NCI-H345 treated with DMSO at 0.1 percent for 48 hours (cell line): ENCODE measurements around the gene CNTNAP2.

Source experiments
- DNase-seq: peaks from one replicate; lab custom pipeline; 2025; ENCODE audit not compliant: unreplicated experiment; lab: John Stamatoyannopoulos, UW

The CNTNAP2 gene

DNA sequence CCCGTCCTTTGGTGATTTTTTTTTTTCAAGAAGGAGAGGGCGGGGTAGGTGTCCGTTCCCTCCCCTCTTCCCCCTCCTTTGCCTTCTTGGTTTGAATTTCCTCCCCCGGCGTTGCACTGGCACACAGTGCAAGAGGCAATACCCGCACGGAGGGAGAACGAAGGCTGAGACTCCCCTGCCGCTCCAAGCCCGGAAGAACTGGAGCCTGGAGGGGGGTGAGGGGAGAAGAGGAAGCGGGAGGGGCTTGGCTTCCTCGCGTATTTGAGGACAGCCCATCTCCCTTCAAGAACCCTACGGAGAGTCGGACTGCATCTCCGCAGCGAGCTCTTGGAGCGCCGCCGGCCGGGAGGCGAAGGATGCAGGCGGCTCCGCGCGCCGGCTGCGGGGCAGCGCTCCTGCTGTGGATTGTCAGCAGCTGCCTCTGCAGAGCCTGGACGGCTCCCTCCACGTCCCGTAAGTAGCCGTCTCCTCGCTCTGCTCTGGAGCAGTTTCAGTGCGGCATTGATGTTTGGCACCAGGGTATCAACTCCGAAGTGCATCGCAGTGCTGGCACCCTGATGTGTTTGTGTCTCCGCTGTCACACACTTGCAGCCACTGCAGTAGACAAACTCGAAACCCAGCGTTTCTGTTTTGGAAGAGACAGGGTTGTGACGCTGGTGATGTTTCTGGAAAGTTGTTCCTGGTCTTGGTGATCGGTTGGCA is at the start of gene CNTNAP2:
Gene CNTNAP2, plus strand, starts transcription at position 281 of the 702 bp plus-strand sequence. Its CDS starts 76 bp downstream, at position 357.
- peak; percentile 61 for DNase-seq

DNA sequence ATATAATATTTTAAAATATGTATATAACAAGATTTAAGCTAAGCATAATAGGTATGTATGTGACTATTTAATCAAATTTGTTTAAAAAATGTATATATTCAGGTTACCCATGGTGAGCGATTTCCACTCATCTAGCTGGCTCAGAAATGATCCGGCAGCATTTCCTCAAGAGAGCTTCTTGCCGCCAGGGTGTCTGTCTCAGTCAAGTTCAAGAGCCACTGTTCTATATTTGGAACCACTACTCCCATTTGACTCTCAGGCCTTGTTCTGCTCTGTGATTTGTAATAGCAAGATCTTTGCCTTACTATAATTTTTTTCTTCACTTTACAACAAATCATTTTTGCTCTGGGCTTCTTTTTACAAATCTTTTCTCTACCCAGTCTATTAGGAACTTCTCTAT is 48.7 kb upstream of the CNTNAP2 start:
- no peak for DNase-seq

- DNase-seq: no peak
Observed at GRCh38 chr7:146074195-146074765, 42.3 kb upstream of the CNTNAP2 start.

DNA sequence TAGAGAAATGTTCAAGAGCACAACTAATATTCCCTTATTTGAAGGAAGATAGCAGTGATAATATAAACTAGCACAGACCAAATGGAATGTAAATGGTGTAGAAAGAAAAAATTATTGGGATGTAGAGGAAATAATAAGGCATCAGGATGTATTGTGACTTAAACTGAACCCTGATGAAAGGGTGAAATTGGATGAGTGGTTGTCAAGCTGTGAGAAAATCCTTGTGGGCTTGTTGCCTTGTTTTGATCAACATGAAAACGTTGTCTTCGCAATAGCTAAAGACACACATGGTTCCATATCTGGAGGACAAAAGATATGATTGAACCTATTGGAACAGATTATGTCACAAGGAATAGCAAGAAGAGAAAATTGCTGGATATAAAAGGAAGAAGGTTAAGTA is 40.3 kb upstream of the CNTNAP2 start:
- DNase-seq: no peak

DNA sequence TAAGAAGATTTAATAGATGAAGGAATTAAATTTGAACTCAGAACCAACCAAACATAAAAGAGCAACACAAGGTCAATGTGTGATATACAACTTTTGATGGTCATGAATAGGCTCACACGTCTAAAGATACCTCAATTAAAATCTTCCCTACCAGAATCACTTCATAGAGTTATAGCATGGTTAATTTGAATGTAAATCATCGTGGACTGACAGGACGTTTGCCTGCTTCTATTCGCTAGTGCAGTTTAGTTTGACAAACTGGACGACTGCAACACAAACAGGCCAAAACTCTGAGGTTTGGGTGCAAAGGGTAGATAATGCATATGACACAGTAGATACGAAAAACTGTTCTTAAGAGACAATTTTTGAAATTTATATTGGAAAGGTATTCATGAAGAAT is 32.5 kb upstream of the CNTNAP2 start:
- no peak for DNase-seq

DNA sequence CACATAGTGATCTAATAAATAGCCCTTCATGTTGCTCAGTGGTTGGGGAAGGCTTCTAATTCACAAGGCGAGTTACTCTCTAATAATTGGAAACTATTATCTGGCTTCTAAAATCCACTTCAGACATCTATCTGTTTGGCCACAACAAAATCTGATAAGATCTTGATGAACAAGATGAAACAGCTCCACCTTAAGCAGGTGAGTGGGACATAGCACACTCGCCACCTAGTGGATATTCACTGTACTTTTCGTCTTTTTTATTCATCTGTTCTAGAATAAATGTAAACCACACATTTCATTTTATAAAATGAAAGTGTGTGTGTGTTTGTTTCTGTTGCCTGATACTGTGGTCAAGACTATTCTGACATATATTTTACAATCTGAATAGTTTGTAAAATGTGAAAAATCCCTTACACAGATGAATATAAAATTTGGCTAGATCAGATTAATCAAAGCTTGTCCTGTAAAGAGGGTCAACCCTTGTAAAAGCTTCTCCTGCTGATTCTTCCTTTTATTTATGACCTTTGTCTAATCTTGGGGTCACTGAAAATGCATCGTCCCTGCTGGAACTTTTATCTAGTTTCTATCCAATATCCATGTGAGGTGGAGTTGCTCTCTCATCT is 26.5 kb upstream of the CNTNAP2 start:
- peak; percentile 39 for DNase-seq

DNA sequence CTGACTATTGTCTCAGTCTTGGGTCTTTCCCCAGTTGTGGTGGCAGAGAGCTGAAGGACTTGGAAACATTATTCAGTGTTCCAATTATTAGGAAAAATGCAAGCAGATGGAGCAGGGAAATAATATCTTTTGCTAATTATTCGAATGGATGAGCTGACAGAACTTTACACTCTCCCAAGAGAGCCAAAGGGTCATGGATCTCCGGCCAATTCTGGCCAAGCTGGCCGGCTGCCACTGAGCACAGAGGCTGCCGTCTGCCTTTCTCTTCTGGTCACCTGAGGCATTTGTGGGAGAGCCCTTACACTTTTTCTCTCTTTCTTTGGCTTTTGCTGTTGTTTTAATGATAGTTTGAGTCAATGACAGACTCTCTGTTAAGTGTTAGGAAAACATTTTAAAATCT is 22.2 kb upstream of the CNTNAP2 start:
- DNase-seq: no peak

DNA sequence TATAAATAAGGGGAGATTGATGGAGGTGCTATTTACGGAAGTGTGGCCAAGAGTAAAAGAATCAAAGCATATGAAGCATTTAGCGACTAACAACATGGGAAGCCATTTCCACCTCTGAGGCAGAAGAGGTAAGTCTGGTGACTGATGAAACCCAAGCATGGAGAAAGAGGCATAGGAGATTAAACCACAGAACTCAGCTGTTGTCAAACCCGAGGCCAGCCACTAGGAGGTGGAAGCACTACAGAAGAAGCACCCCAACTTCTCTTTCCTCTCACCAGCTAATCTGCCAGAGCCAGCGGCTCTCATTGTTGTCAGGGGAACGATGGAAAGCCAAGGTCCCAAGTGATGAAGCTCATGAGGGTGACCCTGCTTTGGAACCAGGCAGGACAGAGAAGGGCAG is 19.6 kb upstream of the CNTNAP2 start:
- no peak for DNase-seq

GRCh38 chr7:146106319-146106718 is 10.3 kb upstream of the CNTNAP2 start:
- DNase-seq: no peak

DNA sequence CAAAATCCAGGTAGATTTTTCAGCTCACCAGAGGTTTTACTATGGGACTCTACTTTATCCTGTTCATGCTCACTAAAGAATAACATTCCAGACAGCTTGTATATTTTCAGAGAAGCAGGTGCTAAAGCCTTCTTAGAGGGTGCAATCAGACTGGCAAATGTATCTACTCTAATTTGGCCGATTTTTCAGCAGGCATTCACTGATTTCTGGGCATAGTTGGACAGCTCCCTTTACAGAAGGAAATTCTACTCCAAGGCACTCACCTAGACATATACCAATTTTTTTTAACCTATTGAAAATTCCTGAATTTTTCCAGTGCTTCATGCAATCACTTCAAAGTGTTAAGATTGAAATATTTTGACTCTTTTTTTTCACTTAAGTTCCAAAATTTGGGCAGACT is 3.8 kb upstream of the CNTNAP2 start:
- DNase-seq: no peak

DNA sequence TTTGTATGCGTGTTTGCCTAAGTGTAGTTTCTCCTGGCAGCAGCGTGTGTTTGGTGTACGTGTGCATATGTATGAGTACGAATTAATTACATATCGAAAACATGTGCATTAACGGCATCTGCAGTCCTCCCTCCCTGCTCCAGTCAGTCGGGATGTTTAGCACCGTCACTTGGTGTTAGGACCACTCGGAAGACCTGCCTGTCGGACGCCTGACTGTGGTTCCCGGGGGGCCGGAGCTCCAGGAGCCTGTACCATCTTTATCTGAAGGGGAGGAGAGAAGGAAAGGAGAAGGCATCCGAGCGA is 1.1 kb upstream of the CNTNAP2 start:
- DNase-seq: peak; percentile 65

DNA sequence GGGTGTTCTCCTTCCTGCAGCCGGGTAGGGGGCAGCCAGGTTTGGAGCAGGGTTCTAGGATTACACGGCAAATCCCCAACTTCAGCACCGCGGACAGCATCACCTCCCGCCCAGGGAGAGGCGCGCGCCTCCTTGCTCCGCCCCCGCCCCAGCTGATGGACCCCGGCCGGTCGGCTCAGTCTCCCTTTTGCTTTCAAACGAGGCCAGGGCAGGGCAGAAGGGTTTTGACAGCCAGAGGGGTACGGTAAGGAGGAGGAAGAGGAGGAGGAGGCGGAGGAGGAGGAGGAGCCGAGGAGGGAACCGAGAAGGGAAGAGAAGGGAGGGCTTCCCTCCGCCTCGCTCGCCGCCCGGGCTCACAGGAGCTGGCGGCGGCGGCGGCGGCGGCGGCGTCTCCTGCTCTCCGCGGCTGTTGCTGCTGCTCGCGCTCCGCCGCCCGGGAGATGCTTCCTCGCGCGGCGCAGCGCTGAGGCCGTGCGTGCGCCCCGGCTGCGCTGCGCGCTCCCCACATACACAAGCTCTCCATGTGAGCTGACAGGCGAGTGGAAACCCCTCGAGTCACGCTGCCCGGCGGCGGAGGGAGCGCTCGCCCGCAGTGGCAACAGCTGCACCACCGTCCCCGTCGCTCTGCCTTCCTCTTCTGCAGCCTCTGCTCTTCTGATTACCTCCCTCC is 615 bp upstream of the CNTNAP2 start:
- DNase-seq: peak; percentile 66

- DNase-seq: no peak
Observed at GRCh38 chr7:146117576-146117975, 975 bp downstream of the CNTNAP2 start.

DNA sequence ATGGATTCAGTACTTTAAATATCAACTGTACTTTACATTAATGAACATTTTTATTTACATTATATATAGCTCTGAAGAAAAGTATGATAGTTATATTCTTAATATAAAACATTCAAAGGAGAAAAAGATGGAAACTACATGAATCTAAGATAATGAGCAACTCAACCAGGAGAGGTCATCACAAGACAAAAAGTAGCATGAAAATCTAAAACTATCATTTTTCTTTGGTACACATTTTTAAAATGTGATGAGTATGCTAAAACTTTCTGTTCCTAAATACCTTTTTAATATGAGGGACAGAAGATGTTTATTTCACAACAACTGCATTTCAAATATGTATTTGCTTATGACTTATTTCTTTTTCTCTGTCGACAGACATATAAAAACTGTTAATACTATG is 2.4 kb downstream of the CNTNAP2 start:
- no peak for DNase-seq

DNA sequence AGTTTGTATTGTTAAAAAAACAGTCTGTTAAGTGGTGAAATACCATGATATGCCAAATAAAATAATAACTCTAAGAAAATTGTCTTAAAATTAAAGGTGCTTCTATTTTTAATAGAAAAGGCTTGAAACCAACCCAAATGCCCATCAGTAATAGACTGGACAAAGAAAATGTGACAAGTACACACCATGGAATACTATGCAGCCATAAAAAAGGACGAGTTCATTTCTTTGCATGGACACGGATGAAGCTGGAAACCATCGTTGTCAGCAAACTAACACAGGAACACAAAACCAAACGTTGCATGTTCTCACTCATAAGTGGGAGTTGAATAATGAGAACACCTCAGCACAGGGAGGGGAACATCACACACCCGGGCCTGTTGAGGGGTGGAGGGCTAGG is 7.1 kb downstream of the CNTNAP2 start:
- no peak for DNase-seq

DNA sequence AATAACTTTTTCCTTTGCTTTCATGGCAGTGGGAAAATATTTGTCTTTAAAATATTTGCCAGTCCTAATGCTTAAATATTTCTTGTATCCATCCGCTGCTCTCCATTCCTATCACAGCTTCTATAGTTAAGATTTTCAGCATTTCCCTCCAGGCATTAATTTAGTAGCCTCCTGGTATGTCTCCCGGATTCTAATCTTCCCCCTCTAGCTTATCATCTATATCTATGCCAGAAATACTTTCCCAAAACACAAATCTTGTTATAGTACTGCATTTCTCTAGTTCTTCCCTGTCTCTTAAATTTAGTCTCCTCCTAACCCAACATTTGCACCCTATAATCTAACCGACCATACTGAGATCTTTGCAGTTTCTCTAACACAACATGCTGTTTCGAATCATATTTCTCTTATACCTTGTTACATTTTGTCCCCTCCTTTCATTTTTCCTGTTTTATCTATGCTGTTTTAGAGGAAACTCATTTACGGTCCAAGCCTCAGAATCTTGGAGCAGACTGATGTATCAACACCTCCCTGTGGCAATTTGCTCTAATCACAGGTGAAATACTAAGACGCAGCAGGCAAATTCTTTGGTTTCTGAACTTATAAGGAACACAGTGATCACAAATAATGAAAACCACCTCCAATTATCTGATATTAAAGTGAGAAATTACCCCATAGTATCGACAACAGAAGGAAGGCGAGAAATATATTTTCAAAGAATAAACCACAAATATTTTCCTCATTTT is 10.3 kb downstream of the CNTNAP2 start:
- no peak for DNase-seq

- no peak for DNase-seq
Observed at GRCh38 chr7:146129296-146129695, 12.7 kb downstream of the CNTNAP2 start.

GRCh38 chr7:146129997-146130396 is 13.4 kb downstream of the CNTNAP2 start:
- DNase-seq: no peak

DNA sequence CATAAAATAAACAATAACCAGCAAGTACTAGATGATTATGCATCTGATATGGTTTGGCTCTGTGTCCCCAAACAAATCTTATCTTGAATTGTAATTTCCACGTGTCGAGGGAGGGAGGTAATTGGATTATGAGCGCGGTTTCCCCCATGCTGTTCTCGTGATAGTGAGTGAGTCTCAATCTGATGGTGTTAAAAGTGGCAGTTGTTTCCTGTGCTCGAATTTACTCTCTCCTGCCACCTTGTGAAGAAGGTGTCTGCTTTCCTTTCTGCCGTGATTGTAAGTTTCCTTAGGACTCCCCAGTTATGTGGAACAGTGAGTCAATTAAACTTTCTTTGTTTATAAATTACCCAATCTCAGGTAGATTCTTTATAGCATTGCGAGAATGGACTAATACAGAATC is 15.1 kb downstream of the CNTNAP2 start:
- DNase-seq: no peak

DNA sequence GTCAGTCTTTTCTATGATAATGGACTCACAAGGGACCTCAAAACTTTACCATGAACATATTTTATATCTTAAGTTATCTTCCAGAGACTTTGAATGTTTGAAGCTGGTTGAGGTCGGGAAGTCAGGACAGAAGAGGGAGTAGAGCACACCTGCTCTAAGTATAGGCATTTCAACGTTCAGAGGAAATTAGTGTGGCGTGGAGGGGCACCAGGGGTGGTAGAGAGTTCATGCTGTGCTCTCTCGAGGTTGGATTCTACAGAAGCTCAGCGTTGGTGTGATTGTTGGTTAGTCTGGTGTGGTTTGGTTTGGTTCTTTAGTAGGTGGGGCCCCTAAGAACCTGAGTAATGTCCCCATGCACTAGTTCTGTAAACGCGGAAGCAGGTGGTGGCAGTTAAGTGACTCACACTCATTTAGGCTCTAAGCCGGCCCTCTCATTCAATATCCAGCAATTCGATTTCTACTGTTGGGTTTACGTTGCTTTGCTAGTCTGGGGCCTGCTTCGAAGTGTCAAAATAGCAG is 19.8 kb downstream of the CNTNAP2 start:
- DNase-seq: no peak

DNA sequence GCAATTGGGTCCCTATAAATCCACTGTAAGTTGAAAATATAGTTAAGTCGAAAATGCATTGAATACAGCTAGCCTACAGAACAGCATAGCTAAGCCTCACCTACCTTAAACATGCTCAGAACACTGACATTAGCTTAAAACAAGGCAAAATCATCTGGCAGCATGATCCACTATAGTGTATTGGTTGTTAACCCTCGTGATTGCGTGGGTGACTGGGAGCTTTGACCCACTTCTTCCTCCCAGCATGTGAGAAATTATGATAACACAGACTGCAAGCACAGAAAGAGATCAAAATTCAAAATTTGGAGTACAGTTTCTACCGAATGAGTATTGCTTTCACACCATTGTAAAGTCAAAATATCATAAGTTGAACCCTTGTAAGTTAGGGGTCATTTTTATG is 22.3 kb downstream of the CNTNAP2 start:
- no peak for DNase-seq
